ENCODE data around the gene ARHGAP9. TPM values are rescaled to one million over a fixed set of nuclear protein-coding genes. Genes with fewer than 3 reads are reported as not detected.

Gene ARHGAP9
- total RNA-seq, 1 donor from 2014 or later: 28.7 TPM

GRCh38 chr12:57477710-57478681, 1.7 kb downstream of the ARHGAP9 start:
- peak in 1 of 2 donors; percentile 7 for TF ChIP-seq POLR2AphosphoS5 (IDR thresholded peaks at IDR 0.05; ENCODE audit: insufficient read depth in 1 of 2, low read depth in 1 of 2)
- TF ChIP-seq, protein P1, sequence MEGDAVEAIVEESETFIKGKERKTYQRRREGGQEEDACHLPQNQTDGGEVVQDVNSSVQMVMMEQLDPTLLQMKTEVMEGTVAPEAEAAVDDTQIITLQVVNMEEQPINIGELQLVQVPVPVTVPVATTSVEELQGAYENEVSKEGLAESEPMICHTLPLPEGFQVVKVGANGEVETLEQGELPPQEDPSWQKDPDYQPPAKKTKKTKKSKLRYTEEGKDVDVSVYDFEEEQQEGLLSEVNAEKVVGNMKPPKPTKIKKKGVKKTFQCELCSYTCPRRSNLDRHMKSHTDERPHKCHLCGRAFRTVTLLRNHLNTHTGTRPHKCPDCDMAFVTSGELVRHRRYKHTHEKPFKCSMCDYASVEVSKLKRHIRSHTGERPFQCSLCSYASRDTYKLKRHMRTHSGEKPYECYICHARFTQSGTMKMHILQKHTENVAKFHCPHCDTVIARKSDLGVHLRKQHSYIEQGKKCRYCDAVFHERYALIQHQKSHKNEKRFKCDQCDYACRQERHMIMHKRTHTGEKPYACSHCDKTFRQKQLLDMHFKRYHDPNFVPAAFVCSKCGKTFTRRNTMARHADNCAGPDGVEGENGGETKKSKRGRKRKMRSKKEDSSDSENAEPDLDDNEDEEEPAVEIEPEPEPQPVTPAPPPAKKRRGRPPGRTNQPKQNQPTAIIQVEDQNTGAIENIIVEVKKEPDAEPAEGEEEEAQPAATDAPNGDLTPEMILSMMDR (IDR thresholded peaks at IDR 0.05): no peak
- TF ChIP-seq POLR2A (IDR thresholded peaks at IDR 0.05): no peak
- intact Hi-C loops (cut with DNase I): no loop called here
- peaks cover 12% of the 10 kb centered on the region for H3K27me3 ChIP-seq

DNA sequence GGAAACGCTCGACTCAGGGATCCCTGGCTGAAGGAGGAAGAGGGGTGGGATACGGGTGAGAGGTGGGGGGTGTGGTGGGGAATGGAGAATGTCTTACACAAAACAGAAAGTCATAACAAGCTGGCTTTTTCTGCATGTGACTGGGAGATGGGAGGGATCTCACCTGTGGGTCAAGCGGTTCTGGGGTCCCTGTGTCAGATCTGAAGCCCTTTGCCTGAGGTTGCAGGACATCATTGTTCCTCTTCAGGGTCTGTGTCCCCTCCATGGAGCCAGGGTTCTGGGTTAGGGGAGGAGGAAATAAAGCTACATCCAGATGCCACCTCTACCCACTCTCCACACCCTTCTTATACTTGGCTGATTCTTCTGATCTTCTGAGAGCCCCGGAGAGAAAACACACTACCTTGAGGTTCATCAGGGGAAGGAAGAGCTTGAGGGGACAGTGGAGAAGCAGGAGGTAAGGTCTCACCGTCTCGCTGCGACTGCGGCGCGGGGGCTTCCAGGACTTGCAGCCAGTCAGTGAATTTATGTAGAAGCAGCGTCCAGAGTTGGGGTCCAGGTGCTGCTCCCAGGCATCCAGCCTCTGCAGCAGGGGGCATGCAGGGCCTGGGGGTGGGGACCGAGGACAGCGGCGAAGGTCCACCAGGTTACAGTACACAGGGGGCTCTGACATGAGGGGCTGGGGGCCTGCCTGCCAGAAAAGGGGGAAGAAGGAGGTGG, 2.5 kb downstream of the ARHGAP9 start:
- no peak for DNase-seq (ENCODE audit: extremely low spot score in 2 of 2)
- Histone ChIP-seq H3K9me3 (no peaks in the 10 kb centered on the region), H3K27ac (peak overlapping the region; percentile 39), H3K27me3 (peaks cover 12% of the 10 kb centered on the region), H3K4me1 (peaks cover 18% of the 10 kb centered on the region), H3K36me3 (no peaks in the 10 kb centered on the region), H3K4me3 (peak overlapping the region; percentile 34)
- TF ChIP-seq POLR2AphosphoS5 (IDR thresholded peaks at IDR 0.05; ENCODE audit: insufficient read depth in 1 of 2, low read depth in 1 of 2): no peak
- TF ChIP-seq, protein P1 (IDR thresholded peaks at IDR 0.05): no peak
- TF ChIP-seq POLR2A (IDR thresholded peaks at IDR 0.05): no peak
- intact Hi-C loops (cut with DNase I): no loop called here

More at GRCh38 chr12:57477710-57478681, 1.7 kb downstream of the ARHGAP9 start:
- Histone ChIP-seq H3K4me1 (peaks cover 18% of the 10 kb centered on the region), H3K27ac (peak overlapping the region; percentile 39), H3K9me3 (no peaks in the 10 kb centered on the region), H3K36me3 (no peaks in the 10 kb centered on the region), H3K4me3 (peak overlapping the region; percentile 14 to 34)
- DNase-seq (ENCODE audit: extremely low spot score in 2 of 2): no peak

DNA sequence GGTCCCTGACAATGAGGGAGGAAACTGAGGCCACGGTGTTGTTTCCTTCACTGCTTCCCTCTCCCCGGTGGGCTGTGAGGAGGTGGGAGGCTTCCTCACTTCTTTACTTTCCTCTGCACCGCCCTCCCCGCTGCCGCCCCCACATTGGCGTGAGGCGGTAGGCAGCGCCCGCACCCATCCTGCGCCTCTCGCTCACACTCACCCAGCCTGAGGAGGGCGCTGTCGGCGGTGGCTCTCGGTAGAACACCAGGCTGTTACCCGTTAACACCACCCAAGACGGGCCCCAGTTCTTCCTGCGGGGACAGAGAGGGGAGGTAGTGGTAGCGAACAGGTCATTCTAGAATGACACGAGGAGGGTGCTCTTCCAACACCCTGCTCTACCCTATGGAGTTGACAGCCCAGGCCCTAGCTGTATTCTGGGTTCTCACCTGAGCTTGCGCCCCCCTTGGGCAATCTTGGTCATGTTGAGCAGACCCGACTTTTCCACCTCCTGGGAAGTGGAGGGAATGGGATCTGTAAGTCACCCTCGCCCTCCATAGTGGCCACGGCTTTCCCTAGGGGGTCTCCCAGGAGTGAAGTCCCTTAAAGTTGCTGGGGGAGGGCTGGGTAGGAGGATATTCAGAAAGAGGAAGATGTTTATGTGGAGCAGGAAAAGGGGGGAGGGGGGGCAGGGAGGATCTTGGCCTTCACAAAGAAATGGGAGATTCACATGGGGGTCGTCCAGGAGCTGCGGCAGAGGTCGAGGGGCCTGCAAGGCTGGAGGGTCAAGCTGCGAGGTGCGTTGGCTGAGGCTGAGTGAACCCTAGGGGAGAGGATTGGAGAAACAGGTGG, 3.3 kb downstream of the ARHGAP9 start:
- TF ChIP-seq, protein P1 (IDR thresholded peaks at IDR 0.05): no peak
- TF ChIP-seq POLR2A (IDR thresholded peaks at IDR 0.05) (no peak), POLR2AphosphoS5 (IDR thresholded peaks at IDR 0.05; ENCODE audit: insufficient read depth in 1 of 2, low read depth in 1 of 2) (no peak)
- H3K4me1 ChIP-seq: peaks cover 18% of the 10 kb centered on the region
- intact Hi-C loops (cut with DNase I): no loop called here
- no peaks in the 10 kb centered on the region for H3K9me3 ChIP-seq
- no peaks in the 10 kb centered on the region for H3K36me3 ChIP-seq
- peak overlapping the region; percentile 27 for H3K27ac ChIP-seq
- H3K27me3 ChIP-seq: peaks cover 12% of the 10 kb centered on the region
- DNase-seq (ENCODE audit: extremely low spot score in 2 of 2): no peak
- H3K4me3 ChIP-seq: peak overlapping the region; percentile 34

- H3K27me3 ChIP-seq: peaks cover 12% of the 10 kb centered on the region
- H3K4me3 ChIP-seq: peak overlapping the region; percentile 34
- H3K4me1 ChIP-seq: peaks cover 18% of the 10 kb centered on the region
- no peaks in the 10 kb centered on the region for H3K9me3 ChIP-seq
- DNase-seq (ENCODE audit: extremely low spot score in 2 of 2): no peak
- no peak overlapping the region for H3K27ac ChIP-seq
- intact Hi-C loops (cut with DNase I): no loop called here
- no peaks in the 10 kb centered on the region for H3K36me3 ChIP-seq
- TF ChIP-seq, protein P1 (IDR thresholded peaks at IDR 0.05): no peak
- no peak for TF ChIP-seq POLR2AphosphoS5 (IDR thresholded peaks at IDR 0.05; ENCODE audit: insufficient read depth in 1 of 2, low read depth in 1 of 2)
- TF ChIP-seq POLR2A (IDR thresholded peaks at IDR 0.05): no peak
Measured at GRCh38 chr12:57475271-57476161, 4.2 kb downstream of the ARHGAP9 start.

Data from vagina (tissue), 2 donors.